Hematopoietic multipotent progenitor cell treated with erythropoietin and hydrocortisone succinate and interleukin-3 and kit ligand, for 6 days (in vitro differentiated cells): Measurements from ENCODE around the gene FBXO17.
A peak's percentile ranks its signal among the peaks of the same experiment; 100 is the strongest.
"Not testable (repeated sequence)": the region's sequence is repeated elsewhere in the genome, so short reads cannot be mapped to it uniquely, and the experiment has no call there.

Experiments
- DNase-seq: peaks from one replicate; pipeline ENCODE4 v3.0.0-alpha.2; 2015

Gene FBXO17

DNA sequence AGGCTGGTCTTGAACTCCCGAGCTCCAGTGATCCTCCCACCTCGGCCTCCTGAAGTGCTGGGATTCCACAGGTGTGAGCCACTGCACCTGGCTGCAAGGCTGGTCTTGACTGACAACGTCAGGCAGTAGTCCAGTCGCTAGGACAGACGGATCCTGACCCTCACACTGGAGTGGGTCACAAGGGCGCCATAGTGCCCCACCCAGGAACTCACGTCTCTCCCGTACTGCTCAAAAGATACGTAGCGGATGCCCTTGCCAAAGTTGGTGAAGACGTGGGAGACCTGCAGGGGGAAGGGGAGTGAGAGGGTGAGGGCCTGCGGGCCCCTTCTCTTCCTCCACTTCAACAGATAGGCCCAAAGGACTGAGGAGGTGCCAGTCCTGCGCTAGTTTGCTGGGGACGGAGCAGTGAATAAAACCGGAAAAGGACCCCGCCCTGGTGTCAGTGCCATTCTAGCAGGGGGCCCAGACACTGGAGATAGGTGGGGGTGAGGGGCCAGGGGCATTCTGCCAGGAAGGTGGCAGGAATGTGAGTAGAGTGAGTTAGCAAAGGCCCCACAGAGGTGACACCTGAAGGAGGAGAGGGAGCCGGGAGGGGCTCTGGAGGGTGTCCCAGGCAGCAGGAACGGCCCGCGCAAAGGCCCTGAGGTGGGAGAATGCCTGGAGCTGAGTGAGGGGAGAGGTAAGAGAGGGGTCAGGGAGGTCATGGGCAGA is 32.9 kb downstream of the FBXO17 start:
- DNase-seq = no peak

DNA sequence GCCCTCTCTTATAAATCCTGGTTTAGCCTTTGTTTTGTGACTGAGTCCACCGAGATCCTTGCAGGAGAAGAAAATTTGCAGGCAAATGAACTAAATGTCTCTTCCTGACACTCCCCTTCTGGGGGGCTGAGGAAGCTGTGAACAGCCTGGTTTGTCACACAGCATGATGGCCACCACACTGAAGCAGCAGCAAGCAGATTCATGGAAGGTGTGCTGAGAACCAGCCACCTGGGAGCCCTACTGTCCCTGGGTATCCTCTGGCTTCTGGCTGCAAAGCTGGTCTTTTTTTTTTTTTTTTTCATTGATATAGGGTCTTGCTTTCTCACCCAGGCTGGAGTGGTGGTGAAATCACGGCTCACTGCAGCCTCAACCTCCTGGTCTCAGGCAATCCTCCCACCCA is 33.6 kb downstream of the FBXO17 start:
- DNase-seq = no peak

DNA sequence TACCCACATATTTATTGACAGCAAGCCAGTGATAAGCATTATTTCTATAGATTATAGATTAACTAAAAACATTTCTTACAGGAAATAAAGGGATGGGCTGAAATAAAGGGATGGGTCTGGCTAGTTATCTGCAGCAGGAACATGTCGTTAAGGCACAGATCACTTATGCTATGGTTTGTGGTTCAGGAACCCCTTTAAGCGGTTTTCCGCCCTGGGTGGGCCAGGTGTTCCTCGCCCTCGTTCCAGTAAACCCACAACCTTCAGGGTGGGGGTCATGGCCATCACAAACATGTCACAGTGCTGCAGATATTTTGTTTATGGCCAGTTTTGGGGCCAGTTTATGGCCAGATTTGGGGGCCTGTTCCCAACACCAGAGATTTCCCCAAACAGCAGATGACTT is 34.1 kb downstream of the FBXO17 start:
- not testable (repeated sequence) for DNase-seq

DNA sequence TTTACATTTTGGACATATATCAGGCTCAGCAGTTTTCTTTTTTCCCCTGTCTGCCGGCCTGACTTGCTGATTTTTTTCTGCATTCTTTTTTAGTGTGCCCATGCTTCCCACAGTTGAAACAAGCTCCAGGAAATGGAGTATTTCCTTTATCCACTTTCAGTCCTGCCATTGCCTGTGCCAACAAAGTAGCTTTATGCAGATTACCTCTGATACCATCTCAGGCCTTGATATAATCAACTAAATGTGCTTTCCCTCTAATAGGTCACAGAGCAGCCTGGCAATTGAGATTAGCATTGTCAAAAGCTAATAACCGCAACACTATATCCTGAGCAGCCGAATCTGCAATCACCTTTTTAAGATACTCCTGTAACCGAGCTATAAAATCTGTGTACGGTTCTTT is 35.6 kb downstream of the FBXO17 start:
- no peak for DNase-seq

DNA sequence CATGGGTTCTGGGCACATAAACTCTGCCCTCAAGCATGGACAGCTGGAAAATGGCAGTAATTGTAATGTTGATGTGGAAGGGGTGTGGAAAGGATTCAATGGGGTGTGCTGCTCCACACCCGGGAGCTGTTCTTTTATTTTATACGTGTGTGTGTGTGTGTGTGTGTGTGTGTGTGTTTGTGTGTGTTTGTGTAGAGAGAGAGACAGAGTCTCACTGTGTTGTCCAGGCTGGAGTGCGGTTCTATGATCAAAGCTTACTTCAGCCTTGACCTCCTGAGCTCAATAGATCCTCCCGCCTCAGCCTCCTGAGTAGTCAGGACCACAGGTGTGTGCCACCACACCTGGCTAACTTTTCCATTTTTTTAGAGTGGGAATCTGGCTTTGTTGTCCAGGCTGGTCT is 42.0 kb downstream of the FBXO17 start:
- no peak for DNase-seq

DNA sequence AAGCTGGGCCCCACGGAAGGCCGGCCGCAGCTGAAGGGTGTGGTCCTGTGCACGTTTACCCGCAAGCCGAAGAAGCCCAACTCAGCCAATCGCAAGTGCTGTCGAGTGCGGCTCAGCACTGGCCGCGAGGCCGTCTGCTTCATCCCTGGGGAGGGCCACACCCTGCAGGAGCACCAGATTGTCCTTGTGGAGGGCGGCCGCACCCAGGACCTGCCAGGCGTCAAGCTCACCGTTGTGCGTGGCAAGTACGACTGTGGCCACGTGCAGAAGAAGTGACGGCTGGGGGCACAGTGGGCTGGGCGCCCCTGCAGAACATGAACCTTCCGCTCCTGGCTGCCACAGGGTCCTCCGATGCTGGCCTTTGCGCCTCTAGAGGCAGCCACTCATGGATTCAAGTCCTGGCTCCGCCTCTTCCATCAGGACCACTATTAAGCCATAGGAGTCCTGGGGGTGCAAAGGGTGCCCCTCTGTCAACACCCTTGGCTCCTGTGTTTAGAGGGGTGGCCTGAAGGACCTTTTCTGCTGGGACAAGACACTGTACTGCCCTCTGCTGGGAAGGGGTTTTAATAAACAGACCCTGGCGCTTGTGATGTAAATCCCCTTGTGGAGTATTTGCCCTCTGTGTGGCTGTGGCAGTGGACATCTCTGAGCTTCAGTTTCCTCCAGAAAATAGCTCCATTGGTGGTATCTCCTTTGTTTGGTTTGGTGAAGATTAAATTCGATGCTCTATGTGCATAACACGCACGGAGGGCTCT is 42.9 kb downstream of the FBXO17 start:
- peak; percentile 80 for DNase-seq

DNA sequence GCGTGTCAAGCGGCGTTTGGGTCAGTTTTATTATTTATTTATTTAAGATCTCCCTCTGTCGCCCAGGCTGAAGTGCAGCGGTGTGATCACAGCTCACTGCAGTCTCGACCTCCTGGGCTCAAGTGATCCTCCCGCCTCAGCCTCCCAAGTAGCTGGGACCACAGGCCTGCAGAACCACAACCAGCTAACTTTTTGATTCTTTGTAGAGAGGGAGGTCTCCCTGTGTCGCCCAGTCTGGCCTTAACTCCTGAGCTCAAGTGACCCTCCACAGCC is 44.1 kb downstream of the FBXO17 start:
- DNase-seq = no peak

DNA sequence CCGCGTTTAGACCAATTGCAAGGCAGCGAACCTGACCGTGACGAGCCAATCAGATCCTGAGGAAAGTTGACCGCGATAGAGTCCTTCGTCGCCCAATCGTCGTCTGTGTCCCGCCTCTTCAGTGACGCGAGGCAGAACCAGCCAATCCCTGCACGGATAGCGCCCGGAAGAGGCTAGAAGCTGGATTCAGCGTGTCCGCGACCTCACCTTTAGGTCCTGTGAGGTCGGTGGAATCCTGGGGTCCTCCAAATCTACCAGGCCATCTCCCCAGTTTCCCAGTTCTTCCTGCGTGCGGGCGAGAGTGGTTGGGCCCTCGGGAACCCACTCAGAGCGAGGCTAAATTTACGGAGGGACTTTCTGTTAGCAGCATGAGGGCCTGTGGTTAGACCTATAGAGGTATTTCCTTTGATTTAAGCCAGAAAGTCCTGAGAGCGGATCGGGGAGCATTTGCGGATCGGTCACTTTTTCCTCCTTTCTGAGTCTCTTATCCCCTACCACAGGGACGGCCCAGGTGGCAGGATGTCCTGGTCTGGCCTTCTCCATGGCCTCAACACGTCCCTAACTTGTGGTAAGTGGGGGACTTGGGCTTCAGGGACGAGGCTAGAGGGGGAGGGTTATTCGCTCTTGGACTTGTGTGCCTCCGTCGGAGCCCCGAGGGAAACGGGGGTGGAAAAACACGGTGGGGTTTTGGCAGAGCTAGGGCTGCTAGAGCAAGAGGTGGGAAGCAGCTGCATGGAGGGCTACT is 44.6 kb downstream of the FBXO17 start, which contains the start of gene MRPS12:
Gene MRPS12, plus strand, starts transcription at position 169 of the 745 bp plus-strand sequence. Its CDS starts 351 bp downstream, at position 520.
- peak; percentile 100 for DNase-seq

DNA sequence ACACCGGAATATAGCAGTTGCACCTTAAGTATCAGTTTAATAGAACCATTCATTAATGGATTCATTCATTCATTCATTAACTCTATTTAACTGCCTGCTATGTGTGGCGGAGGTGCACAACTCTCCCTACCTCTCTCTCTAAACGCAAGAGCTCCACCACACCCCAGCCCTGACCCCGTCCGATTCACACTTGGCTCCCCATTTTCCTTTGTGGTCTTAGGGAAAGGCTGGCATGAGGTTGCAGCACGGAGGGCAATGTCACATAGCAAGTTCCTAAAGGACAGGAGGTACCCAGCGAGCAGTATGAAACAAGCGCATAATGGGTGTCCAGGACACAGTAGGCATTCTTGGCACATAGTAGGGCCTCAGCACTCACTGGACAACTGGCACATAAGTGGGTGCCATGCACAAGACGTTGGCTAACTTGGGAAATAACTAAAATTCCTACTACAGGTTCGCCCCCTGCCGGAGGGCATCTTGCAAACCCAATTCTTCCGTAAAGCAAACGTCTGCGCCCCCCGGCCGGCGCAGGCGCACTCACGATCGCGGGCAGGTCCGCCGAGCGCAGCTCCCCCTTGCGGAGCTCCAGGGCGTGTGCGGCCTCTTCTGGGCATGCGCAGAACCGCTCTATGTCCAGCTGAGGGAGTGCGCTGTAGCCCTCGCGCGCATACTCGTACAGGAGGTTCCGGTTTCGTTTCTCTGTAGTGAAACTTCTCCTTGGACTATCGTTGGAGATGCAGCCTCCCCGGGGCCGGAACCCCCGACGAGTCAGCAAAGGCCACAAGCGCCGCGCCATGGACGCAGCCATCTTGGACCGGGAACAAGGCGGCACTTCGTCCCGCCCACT is 45.4 kb downstream of the FBXO17 start, which contains the start of gene SARS2:
Gene SARS2, minus strand, starts transcription at position 835 of the 847 bp plus-strand sequence. Its CDS starts 27 bp downstream, at position 808.
- DNase-seq = peak; percentile 95

DNA sequence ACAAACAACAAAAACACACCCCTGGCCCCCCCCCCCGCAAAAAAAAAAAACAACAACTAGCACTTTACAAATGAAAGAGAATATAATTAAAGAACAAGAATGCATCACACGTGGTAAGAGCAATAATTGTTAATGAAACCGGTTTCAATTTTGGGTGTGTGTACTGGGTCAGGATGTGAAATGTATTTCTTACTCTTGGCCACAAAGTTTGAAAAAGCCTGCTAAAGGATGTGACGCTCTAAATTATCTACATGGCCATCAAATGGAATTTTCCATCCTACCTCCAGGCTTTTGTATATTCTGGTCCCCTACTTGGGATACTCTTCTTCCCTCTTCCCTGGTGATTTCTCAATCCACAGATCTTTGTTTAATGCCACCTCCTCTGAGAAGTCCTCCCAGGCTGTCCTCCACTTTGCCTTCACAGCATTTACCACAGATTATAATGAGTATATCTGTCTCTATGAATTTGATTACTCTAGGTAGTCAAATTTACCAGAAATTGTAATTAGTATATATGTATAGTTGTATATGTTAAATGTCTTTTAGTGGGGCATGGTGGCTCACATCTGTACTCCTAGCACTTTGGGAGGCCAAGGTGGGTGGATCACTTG is 47.0 kb downstream of the FBXO17 start:
- no peak for DNase-seq

DNA sequence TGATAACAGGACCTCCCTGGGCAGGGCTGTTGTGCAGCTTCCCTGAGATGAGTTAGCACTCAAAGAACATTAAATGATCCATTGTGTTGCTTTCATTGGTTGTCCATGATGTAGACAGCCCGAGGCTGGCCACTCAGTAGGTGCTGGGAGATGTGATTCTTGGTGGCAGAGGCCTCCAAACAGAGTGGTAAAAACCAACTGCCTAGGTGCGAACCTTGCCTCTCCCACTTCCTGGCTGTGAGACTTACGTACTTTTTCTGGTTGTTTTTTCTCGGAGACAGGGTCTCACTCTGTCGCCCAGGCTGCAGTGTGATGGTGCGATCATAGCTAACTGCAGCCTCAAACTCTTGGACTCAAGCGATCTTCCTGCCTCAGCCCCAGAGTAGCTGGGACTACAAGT is 51.2 kb downstream of the FBXO17 start:
- no peak for DNase-seq

DNA sequence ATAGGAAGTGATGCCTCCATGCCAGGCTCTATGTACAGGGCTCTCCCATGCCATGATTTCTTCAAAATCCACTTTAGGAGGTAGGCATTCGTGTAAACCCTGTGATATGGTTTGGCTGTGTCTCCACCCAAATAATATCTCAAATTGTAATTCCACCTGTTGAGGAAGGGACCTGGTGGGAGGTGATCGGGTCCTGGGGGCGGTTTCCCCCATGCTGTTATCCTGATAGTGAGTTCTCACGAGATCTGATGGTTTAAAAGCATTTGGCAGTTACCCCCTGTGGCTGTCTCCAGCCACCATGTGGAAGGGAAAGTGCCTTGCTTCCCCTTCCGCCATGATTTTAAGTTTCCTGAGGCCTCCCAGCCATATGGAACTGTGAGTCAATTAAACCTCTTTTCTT is 53.1 kb downstream of the FBXO17 start:
- DNase-seq = no peak

DNA sequence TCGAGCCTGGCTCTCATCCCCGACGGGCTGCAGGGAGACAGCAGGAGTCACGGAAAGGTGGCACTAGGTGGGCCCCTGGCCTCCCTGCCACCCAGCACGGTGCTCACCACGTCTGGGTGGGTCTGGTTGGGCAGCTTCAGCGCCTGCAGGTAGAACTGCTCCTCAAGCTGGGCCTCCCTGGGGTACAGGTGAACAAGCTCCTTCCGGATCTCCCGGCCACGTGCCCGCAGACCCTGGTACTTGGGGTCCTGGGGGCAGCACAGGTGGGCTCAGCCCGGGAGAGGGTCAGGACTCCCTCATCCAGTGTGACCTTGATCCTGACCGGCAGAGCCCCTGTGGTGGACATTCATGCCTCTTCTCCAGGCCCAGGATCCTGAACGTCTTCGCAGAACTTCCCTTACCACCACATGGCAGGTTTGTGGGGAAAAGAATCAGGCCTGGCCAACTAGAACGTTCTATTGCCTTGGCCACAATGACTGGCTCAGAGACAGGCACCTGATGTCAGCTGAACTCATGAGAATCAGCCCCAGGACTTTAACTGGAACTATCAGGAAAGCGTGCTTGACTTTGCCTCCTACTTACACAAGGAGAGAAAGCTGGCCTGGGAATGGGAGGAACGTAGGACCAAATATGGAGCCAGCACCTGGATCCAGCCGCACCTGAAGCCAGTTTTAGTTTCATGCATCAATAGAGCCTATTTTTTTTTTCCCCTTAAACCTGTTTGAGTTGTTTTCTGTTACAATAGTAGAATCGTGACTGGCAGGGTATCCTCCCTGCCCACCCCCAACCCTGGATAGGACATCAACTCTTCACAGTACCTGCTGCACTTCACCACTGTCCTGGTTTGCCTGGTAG is 53.9 kb downstream of the FBXO17 start:
- no peak for DNase-seq

DNA sequence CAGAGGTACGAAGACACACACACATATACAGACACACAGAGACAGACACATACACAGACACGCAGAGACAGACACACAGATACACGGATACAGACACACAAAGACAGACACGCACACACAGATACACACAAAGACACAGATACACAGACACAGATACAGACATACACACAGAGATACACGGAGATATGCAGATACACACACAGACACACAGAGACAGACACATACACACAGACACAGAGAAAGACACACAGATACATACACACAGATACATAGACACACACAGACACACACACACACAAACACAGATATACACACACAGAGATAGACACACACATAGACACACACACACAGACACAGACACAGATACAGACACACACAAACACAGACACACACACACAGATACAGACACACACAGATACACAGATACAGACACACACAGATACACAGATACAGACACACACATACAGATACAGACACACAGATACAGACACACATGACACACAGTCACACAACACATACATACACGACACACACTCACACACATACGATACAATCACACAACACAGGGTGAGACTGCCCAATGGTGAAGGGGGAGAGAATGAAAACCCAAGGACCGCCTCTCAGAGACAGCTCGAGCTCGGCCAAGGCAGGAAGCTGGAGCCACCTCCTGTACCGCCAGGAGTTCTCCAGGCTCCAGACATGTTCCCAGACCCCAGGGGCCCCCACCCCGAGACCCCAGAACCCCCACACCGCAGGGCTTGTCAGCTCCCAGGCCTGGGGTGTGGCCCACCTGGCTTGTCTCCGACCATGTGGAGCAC is 54.7 kb downstream of the FBXO17 start:
- DNase-seq = no peak

DNA sequence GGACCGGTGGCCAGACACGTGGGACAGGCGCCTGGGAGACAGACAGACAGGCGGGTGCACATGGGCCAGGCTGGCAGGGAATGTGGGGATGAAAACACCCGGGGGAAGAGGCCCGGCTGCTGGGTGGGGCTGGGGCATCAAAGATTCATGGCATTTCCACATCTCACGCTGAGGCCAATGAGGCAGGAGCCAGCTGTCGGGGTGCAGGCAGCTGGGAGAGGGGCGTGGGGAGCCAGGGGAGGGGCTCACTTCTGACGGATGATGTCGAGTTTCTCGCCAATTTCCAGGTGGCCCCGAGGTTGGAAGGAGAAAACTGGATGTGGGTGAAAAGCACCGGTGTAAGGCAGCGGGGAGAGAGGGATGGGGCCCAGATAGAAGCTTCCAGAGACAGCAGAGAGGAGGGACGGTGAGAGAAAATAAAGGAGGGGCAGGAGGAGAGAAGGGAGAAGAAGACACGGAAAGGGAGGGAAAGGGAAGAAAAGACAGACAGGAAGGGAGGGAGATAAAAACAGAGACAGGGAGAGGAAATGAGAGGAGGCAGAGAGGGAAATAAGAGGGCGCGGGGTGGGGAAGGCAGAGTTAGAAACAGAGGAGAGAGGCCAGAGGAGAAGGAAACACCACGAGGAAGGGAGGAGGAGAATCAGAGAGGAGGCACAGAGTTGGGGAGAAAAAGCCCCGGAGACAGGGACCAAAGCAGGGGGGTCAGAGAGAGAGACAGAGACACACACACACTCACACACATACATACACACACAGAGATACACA is 55.5 kb downstream of the FBXO17 start:
- no peak for DNase-seq

DNA sequence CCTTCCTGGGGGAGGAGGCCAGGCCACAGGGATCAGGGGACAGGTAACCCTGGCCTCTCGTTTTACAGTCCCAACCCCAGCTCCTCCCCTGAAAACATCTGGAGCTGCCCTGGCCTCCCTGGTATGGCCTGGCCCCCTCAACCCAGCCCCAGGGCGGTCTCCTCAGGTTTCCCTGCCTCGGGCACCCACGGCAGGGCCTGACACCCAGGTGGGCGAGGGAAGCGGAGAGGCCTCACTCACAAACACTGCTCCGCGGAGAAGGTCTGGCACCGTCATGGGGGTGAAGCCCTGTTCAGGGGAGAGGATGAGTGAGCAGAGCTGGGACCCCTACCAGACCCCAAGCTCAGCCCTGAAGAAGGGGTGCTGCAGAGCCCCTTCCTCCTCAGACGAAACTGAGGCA is 57.0 kb downstream of the FBXO17 start:
- DNase-seq = no peak

DNA sequence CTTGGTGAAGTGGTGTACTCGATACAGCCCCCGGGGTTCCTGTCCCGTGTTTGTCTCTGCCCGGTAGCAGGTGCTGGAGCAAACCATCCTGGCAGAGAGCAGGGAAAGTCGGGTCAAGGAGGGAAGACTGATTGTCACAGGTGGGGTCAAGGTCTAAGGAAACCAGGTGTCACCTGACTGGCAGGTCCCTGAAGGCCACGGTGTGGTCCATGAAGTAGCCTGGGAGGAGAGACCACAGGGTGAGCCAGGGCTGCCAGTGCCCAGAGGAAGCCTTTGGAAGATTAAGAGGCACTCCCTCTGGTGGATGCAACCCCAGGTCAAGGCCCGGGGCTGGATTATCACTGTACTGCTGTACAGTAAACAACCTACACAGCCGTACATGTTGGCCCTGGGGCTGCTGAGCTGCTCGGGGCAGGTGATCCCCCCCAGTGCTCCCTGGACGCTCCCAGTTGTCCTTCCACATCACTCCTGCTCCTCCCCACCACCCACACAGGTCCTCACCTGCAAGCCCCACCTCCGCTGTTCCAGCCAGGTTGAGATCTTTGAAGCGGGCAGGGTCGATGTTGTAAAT is 57.5 kb downstream of the FBXO17 start:
- DNase-seq = peak; percentile 53

DNA sequence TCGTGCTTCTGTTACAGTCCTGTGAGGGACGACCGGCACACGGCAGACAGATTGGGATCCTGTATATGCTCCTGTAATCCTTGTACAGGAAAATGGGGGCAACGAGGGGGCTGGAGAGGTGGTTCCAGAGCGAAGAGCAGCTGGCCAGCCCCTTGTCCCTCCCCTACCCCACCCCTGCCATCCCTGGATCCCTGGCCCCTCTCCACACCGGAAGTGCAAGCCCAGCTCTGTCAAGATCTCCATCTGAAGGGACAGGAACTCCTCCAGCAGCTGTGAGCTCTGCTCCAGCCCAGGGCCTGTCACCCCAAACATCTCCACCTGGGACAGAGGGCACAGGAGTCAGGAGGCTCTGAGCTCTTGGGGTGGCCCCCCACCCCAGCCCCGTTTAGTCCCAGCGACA is 58.0 kb downstream of the FBXO17 start:
- no peak for DNase-seq
